DMS 273 treated with DMSO at 0.1 percent for 48 hours (cell line): ENCODE data around the gene IL21R.

Source experiments
- DNase-seq: peaks from one replicate; lab custom pipeline; 2025; lab: John Stamatoyannopoulos, UW

Gene IL21R

GRCh38 chr16:27464626-27465482 lies 62.9 kb downstream of the IL21R start:
- no peak for DNase-seq

DNA sequence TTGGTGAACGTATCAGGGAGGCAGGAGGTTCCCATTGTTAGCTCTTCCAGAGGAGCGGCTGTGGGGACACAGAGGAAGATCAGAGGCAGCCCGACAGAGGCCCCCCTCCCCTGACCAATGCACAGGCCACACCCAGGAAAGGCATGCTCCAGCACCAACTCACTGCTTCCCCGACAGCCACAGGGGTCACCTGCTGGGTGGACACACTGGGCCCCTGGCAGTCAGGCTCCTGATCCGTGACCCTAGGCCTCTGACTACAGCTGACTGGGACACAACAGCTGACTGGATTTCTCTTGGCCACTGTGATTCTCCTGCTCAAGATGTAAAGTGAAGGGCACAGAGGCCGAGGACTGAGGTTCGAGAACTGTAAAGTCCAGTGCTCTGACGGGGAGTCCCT lies 63.5 kb downstream of the IL21R start:
- DNase-seq = no peak

DNA sequence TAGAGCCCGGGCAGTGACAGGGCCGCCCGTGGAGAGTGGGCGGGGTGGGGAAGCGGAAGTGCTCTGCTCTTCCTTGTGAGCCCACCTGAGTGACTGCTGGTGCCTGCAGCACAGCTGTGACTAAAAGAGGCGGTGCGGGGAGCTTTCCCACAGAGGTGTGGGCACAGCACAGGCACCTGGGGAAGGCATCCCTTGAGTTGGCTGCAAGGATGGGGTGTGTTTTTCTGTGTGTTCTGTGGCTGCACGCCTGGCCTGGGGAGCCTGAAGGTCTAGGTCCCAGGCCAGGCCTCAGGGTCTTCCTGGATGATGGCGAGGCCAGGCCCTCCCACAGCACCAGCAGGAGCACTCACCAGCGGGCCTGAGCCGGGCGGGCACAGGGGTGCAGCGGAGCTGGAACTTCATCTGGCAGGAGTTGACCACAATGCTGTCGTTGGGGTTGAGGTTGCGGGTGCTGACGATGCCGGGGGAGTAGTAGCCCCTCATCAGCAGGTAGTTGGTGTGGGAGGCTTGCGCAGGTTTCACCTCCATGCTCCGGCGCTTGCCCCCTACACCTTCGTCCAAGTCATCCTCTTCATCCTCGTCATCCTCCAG lies 67.1 kb downstream of the IL21R start:
- DNase-seq = no peak

- DNase-seq = no peak
These were observed 68.8 kb downstream of the IL21R start for GRCh38 chr16:27470567-27471431.

GRCh38 chr16:27471661-27472060 lies 69.7 kb downstream of the IL21R start:
- no peak for DNase-seq

DNA sequence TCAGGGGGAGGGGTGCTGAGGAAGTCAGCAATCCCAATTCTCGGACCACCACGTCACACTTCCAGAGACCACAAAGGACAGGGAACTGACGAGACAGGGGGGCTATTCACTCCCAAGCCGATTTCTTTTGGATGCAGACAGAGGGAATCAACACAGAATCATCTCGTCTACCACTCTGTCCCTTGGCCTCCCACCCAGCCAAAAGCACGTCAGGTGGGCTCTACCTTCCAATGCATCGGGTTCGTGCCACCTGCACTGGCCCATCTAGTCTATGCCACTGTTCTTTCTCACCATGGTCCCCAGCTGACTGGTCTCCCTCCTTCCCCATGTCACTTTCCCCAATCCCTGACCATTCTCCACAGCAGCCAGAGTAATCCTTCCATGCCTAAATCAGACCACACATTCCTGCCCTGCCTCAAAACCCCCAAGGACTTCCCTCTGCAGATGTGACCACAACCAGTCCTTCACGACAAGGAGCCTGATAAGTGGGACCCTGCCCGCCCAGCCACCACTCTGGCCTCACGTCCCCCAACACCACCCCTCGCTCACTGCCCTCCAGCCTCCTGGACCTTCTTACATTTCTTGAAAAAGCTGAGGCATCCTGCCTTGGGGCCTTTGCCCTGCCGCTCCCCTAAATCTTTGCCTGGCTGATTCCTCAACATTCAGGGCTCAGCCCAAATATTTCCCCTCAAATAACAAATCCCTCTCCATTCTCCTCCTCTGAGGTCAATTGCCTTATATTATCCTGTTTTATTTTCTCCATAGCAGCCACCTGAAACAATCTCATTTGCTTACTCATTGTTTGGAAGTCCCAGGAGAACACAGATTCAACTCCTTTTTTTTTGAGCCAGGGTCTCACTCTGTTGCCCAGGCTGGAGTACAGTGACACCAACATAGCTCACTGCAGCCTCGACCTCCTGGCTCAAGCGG lies 70.4 kb downstream of the IL21R start:
- DNase-seq = no peak

DNA sequence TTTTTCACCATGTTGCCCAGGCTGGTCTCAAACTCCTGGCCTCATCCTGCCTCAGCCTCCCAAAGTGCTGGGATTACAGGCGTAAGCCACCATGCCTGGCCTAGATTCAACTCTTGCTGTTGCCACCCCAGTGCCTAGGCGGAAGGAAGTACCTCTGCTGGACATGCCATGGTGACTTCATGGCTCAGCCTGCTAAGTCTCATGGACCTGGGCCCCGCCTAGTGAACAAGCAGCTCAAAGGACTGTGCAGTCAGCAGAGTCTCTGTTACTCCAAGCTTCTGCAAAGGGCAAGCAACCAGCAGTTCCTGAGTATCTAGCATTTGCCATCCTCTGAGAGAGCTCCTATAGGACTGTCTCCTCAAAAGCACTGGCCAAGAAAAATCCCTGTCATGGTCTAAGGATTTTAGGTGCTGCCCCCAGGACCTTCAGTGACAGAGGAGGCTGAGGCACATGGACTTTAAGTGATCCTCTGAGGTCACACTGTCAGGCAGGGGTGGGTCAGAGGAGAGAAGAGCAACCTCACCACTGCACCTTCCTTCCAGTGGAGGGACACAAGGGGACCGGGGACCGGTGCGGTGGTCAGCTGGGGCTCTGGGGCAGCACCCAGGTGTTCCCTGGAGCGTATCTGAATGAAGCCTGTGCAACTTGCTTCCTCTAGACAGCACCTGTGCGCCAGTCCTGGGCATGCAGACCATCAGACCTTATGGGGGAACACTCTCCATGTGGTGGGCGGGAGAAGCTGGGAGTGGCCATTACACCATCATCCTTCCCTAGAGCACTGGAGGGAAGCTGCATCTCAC lies 71.3 kb downstream of the IL21R start:
- DNase-seq = no peak

DNA sequence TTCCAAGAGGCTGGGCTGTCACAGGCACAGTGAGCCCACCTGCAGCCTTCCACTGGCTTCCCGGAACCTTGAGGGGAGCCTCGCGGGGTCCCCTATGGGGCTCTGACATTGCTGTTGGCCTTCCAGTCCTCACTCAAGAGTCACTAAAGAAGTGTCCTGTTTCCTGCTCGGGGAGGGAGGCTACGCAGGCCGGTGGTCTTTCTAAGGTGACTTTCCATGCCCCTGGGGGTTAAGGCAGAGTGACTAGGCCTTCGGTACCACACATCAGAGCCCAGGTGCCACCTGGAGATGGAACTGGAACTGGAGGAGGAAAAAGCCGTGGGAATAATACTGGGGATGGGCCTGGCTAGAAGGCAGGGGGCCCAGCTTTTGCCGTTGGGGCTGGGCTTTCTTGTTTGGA lies 72.1 kb downstream of the IL21R start:
- DNase-seq = no peak

DNA sequence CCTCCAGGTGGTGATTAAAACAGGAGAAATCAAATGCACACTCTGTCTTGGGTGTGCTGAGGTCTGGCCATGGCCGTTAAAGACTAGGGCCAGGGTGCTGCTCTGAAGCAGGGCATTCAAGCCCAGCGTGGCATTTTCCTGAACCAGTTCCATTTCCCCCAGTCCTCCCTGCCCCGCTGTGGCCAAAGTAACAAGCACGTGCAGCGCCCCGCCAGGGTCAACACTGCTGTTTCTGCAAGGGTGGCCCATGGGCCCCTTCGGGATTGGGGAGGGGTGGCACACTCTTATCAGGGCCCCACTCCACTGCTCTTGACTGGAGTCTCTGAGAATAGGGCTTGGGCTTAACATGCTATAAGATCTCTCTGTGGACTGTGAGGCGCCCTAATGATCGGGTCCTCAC lies 72.9 kb downstream of the IL21R start:
- no peak for DNase-seq

GRCh38 chr16:27475561-27475960 lies 73.6 kb downstream of the IL21R start:
- no peak for DNase-seq

DNA sequence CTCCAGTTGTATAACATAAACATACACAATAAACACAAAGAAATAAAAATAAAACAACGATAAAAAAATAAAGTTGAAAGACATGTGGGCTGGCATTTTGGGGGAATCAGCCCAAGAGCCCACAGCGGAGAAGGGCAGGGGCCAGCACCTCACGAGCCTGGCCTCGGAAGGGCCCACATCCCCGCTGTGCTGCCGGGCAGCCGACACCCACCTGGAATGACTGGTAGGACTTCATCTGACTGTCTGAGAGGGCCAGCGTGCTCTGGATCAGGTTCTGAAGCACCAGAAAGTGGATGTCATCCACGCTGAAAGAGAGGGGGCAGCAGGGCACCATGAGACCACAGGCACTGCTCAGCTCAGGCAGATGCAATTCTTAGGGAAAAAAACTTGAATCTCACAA lies 74.3 kb downstream of the IL21R start:
- no peak for DNase-seq

DNA sequence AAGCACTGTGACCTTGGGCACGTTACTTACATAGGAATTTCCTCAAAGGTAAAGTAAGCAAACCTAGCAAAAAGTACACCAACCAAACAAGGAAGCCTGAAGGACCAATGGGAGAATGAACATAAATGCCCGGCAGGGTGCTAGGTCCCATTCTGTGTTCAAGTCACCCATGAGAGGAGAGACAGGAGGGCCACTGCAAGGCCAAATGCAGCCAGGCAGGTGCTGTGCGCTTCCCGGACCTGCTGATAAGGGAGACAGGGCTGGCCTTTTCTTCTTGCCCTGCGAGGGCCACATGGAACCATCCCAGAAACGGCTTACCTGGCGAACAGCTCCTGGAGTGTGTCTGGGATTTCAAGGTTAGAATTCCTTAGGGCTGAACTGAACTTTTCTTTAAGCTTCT lies 78.8 kb downstream of the IL21R start:
- DNase-seq = no peak

DNA sequence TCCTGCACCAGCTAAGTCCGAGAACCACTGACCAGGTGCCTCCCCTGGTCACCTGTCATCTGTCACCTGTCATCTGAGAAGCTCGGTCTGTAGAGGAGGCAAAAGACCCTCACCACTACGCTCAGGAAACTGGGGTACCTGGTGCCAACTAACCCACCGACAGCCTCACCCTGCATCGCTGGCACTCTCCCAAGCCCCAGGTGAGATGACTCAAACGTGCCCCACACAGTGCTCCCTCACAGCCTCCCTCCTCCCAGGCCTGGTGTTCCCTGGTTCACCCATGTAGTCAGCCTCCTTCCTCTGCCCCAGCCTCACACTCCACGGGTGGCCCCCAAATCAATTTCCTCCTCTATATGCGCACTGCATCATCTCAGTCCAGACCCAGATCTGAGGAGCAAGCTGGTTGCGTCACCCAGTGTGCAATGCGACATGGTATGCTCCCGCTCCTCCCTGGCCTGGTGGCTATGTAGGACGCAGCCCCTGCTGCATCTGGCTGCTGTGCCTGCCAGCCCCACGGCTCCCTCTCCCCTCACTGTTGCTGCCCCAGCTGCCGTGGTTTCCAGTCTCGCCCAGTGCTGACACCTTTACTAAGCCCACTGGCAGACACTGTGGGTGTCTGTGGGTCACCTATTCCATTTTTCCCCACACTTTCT lies 79.4 kb downstream of the IL21R start:
- no peak for DNase-seq

- no peak for DNase-seq
These were observed 80.6 kb downstream of the IL21R start for GRCh38 chr16:27482397-27483087.

DNA sequence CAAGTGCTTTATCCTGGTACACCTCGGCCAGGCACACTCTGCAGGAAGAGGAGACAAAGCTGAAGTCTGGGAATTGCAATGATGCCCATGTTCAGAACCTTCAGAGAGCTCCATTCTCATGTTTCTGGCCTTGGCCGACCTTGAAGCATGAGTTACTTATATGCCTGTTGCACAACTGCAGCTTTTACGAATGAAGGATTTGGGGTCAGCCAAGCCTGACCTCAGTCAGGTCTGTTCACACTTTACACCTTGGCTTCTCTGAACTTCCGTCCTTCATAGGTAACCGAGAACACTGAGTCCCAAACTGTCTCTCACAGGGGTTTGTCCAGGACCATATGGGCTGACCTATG lies 81.1 kb downstream of the IL21R start:
- DNase-seq = no peak

- no peak for DNase-seq
These were observed 81.7 kb downstream of the IL21R start for GRCh38 chr16:27483624-27484023.

DNA sequence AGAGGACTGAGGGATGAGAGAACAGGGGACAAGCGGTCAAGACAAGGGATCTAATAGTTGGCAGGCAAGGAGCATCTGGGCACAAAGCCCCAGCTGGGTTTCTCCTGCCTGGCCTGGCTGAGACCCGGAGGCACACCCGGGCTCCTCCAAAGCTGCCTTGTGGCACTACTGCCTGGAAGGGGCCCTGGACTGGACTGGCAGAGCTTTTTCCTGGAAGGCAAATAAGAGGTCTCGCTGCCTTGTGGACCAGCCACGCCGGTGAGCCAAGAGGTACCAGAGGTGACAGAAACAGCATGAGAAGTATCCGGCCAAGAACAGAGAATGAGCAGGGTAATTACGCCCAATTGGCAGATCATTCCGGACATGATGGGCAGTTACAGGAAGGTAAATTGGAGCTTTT lies 83.2 kb downstream of the IL21R start:
- no peak for DNase-seq

- DNase-seq = no peak
These were observed 83.8 kb downstream of the IL21R start for GRCh38 chr16:27485811-27486210.

DNA sequence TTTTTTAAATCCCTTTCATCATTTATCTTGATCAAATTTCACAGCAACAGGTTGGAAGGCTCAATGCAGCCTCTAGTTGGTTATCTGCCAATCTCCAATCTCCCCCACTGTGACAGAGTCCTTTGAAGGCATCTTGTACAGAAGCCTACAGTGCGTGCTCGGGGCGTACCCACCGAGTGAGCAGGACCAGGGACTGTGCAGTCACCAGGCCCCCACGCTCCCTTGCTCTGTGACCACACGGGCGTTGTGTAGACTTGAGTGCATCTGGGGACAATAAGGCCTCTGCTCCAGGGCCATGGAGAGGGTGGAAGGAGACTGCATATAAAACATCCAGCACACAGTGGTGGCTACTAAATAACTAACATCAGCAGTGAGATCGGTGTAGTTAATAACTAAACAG lies 84.4 kb downstream of the IL21R start:
- no peak for DNase-seq

- DNase-seq = no peak
These were observed 84.8 kb downstream of the IL21R start for GRCh38 chr16:27486760-27487159.
